ENCODE results near the gene TLCD3B.

The TLCD3B gene
- long read RNA-seq, donor 1 = 0 reads
- long read RNA-seq, donor 2 = 0 reads
- long read RNA-seq, donor 3, partial matches to known transcripts = 0 of 1 reads
- long read RNA-seq, donor 3, other reads (novel, unspliced or antisense) = 0 of 1 reads
- long read RNA-seq, donor 4 = 0 reads
- long read RNA-seq, donor 5, partial matches to known transcripts = 0 of 1 reads
- long read RNA-seq, donor 5, other reads (novel, unspliced or antisense) = 0 of 1 reads
- long read RNA-seq, donor 6, partial matches to known transcripts = 477 of 532 reads
- long read RNA-seq, donor 6, other reads (novel, unspliced or antisense) = 55 of 532 reads
- long read RNA-seq, donor 7 = 0 reads
- long read RNA-seq, donor 8 = 0 reads

GRCh38 chr16:30030841-30031413, at the start of gene TLCD3B:
TLCD3B (minus strand) TSS chr16:30031271; CDS start chr16:30030527, 744 bp downstream.
- DNase-seq = no peak

GRCh38 chr16:30079480-30079879, 48.4 kb upstream of the TLCD3B start:
- no peak for DNase-seq

GRCh38 chr16:30078744-30079143, 47.7 kb upstream of the TLCD3B start:
- no peak for DNase-seq

GRCh38 chr16:30077656-30078055, 46.6 kb upstream of the TLCD3B start:
- no peak for DNase-seq

- DNase-seq = no peak
Observed at GRCh38 chr16:30076276-30076791, 45.3 kb upstream of the TLCD3B start.

GRCh38 chr16:30075503-30076275, 44.6 kb upstream of the TLCD3B start, which contains the start of gene PPP4C:
PPP4C (plus strand) TSS chr16:30075994; CDS start chr16:30076378, 384 bp downstream.
- DNase-seq = peak; percentile 86

- no peak for DNase-seq
Observed at GRCh38 chr16:30070490-30070889, 39.4 kb upstream of the TLCD3B start.

GRCh38 chr16:30069611-30070462, 38.8 kb upstream of the TLCD3B start:
- DNase-seq = no peak

- DNase-seq = no peak
Observed at GRCh38 chr16:30068750-30069610, 37.9 kb upstream of the TLCD3B start.

- no peak for DNase-seq
Observed at GRCh38 chr16:30068333-30068732, 37.3 kb upstream of the TLCD3B start.

- DNase-seq = no peak
Observed at GRCh38 chr16:30067584-30067916, 36.5 kb upstream of the TLCD3B start.

GRCh38 chr16:30066761-30067583, 35.9 kb upstream of the TLCD3B start:
- no peak for DNase-seq

GRCh38 chr16:30065943-30066760, 35.1 kb upstream of the TLCD3B start:
- DNase-seq = no peak

GRCh38 chr16:30065102-30065942, 34.3 kb upstream of the TLCD3B start, which contains the start of gene ALDOA:
ALDOA (plus strand) TSS chr16:30065760; CDS start chr16:30066898, 1,138 bp downstream.
- DNase-seq = peak; percentile 100

- no peak for DNase-seq
Observed at GRCh38 chr16:30064729-30065101, 33.6 kb upstream of the TLCD3B start.

GRCh38 chr16:30063893-30064728, 33.0 kb upstream of the TLCD3B start:
- DNase-seq = peak; percentile 79

- DNase-seq = no peak
Observed at GRCh38 chr16:30063278-30063892, 32.3 kb upstream of the TLCD3B start.

Data from right kidney (tissue), 9 donors.